ENCODE results near the gene SYNGAP1. TPM values are rescaled to one million over a fixed set of nuclear protein-coding genes. Genes with fewer than 3 reads are reported as not detected.

Gene SYNGAP1
- total and polyA plus RNA-seq, 4 donors = 0.32 to 1.8 (median 1.1) TPM

DNA sequence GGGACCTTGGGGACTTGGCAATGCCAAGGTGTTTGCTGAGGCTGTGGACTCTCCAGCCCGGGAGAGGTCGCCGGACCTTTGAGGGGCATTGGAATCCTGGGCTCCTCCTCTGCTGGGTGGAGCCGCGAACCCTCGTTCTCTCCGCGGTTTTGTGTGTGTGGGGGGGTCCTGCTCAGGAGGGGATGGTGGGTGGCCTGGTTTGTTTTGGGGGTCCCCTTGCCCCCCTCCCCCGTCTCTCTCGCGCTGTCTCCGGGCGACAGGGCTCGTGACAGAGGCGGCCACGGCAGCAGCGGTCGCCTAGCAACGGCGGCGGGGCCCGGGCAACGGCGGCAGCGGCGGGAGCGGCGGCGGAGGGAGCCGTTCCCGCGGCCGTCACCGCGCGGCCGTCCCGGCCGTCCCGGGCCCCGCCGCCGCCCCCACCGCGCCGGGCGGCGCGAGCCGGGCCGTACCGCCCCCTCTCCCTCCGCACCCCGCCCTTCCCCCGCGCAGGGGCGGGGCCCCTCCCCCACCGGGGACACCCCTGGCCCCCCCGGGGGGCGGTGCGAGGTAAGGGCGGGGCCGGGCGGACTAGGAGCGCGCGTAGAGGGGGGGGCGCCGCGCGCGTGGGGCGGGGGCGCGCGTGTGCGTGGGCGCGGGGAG is 7.8 kb downstream of the SYNGAP1 start:
- H3K36me3 ChIP-seq (ENCODE audit: control insufficient read depth in 4 of 4, insufficient read depth in 3 of 4, low read depth in 1 of 4, low read length in 3 of 4) = no peaks in the 10 kb centered on the region
- H3K4me3 ChIP-seq (ENCODE audit: low read depth in 1 of 3, low read length in 3 of 3) = peak overlapping the region; percentile 36 to 60 (median 58)
- no peaks in the 10 kb centered on the region for H3K27me3 ChIP-seq (ENCODE audit: control insufficient read depth in 4 of 4, insufficient read depth in 4 of 4, low read length in 3 of 4)
- H3K9ac ChIP-seq (ENCODE audit: low read depth in 1 of 2, low read length in 2 of 2) = peak overlapping the region in 1 of 2 donors; percentile 56
- under 1% methylated on average over 78 of the region's 79 CpGs for WGBS
- DNase-seq (ENCODE audit: low spot score) = peak; percentile 57
- peaks cover 13 to 47% (median 28%) of the 10 kb centered on the region in 4 donors for H3K4me1 ChIP-seq (ENCODE audit: control insufficient read depth in 4 of 4, insufficient read depth in 4 of 4, low read length in 3 of 4)
- TF ChIP-seq, protein P1, sequence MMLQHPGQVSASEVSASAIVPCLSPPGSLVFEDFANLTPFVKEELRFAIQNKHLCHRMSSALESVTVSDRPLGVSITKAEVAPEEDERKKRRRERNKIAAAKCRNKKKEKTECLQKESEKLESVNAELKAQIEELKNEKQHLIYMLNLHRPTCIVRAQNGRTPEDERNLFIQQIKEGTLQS (IDR thresholded peaks at IDR 0.05) = no peak
- TF ChIP-seq FOXA1 (IDR thresholded peaks at IDR 0.05) (no peak), TAF1 (conservative IDR thresholded peaks at IDR 0.05) (no peak), RAD21 (IDR thresholded peaks at IDR 0.05) (no peak), YY1 (IDR thresholded peaks at IDR 0.05) (no peak), RXRA (IDR thresholded peaks at IDR 0.05) (no peak), EGR1 (IDR thresholded peaks at IDR 0.05; ENCODE audit: low read depth in 2 of 2) (no peak), HNF4A (conservative IDR thresholded peaks at IDR 0.05) (no peak), FOXA2 (IDR thresholded peaks at IDR 0.05) (no peak), HNF4G (IDR thresholded peaks at IDR 0.05) (no peak), JUND (IDR thresholded peaks at IDR 0.05) (no peak), SP1 (IDR thresholded peaks at IDR 0.05) (no peak), NR2F2 (IDR thresholded peaks at IDR 0.05) (no peak)
- TF ChIP-seq, protein P2, sequence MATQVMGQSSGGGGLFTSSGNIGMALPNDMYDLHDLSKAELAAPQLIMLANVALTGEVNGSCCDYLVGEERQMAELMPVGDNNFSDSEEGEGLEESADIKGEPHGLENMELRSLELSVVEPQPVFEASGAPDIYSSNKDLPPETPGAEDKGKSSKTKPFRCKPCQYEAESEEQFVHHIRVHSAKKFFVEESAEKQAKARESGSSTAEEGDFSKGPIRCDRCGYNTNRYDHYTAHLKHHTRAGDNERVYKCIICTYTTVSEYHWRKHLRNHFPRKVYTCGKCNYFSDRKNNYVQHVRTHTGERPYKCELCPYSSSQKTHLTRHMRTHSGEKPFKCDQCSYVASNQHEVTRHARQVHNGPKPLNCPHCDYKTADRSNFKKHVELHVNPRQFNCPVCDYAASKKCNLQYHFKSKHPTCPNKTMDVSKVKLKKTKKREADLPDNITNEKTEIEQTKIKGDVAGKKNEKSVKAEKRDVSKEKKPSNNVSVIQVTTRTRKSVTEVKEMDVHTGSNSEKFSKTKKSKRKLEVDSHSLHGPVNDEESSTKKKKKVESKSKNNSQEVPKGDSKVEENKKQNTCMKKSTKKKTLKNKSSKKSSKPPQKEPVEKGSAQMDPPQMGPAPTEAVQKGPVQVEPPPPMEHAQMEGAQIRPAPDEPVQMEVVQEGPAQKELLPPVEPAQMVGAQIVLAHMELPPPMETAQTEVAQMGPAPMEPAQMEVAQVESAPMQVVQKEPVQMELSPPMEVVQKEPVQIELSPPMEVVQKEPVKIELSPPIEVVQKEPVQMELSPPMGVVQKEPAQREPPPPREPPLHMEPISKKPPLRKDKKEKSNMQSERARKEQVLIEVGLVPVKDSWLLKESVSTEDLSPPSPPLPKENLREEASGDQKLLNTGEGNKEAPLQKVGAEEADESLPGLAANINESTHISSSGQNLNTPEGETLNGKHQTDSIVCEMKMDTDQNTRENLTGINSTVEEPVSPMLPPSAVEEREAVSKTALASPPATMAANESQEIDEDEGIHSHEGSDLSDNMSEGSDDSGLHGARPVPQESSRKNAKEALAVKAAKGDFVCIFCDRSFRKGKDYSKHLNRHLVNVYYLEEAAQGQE (IDR thresholded peaks at IDR 0.05) = no peak
- TF ChIP-seq, protein P3, sequence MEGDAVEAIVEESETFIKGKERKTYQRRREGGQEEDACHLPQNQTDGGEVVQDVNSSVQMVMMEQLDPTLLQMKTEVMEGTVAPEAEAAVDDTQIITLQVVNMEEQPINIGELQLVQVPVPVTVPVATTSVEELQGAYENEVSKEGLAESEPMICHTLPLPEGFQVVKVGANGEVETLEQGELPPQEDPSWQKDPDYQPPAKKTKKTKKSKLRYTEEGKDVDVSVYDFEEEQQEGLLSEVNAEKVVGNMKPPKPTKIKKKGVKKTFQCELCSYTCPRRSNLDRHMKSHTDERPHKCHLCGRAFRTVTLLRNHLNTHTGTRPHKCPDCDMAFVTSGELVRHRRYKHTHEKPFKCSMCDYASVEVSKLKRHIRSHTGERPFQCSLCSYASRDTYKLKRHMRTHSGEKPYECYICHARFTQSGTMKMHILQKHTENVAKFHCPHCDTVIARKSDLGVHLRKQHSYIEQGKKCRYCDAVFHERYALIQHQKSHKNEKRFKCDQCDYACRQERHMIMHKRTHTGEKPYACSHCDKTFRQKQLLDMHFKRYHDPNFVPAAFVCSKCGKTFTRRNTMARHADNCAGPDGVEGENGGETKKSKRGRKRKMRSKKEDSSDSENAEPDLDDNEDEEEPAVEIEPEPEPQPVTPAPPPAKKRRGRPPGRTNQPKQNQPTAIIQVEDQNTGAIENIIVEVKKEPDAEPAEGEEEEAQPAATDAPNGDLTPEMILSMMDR (IDR thresholded peaks at IDR 0.05; ENCODE audit: low read depth, low read length, missing input control) = no peak
- TF ChIP-seq, protein P4, sequence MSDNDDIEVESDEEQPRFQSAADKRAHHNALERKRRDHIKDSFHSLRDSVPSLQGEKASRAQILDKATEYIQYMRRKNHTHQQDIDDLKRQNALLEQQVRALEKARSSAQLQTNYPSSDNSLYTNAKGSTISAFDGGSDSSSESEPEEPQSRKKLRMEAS (IDR thresholded peaks at IDR 0.05) = no peak
- TF ChIP-seq, protein P5, sequence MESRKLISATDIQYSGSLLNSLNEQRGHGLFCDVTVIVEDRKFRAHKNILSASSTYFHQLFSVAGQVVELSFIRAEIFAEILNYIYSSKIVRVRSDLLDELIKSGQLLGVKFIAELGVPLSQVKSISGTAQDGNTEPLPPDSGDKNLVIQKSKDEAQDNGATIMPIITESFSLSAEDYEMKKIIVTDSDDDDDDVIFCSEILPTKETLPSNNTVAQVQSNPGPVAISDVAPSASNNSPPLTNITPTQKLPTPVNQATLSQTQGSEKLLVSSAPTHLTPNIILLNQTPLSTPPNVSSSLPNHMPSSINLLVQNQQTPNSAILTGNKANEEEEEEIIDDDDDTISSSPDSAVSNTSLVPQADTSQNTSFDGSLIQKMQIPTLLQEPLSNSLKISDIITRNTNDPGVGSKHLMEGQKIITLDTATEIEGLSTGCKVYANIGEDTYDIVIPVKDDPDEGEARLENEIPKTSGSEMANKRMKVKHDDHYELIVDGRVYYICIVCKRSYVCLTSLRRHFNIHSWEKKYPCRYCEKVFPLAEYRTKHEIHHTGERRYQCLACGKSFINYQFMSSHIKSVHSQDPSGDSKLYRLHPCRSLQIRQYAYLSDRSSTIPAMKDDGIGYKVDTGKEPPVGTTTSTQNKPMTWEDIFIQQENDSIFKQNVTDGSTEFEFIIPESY (IDR thresholded peaks at IDR 0.05) = no peak
- H3K9me3 ChIP-seq (ENCODE audit: control insufficient read depth in 4 of 4, low read length in 3 of 4) = no peaks in the 10 kb centered on the region
- peak overlapping the region; percentile 40 to 42 for H3K27ac ChIP-seq (ENCODE audit: low read depth in 1 of 2, low read length in 2 of 2)

Measured in liver (tissue), 9 donors.